Activated naive CD8-positive, alpha-beta T cell treated with anti-CD3 and anti-CD28 coated beads, Interleukin-2, amount 10 ng/mL, durations not matched to agents 7 days and 5 days (primary cell): ENCODE measurements around the gene MOSMO. TPM values are rescaled to one million over a fixed set of nuclear protein-coding genes. Genes with fewer than 3 reads are reported as not detected.
"Not testable (repeated sequence)": the region's sequence is repeated elsewhere in the genome, so short reads cannot be mapped to it uniquely, and the experiment has no call there.

Experiments
- ATAC-seq: fragments of 150-1000 bp; cut with Tn5 transposase; one replicate; pipeline ENCODE4 v1.10.0; 2021; ENCODE audit warnings: low read depth, moderate library complexity
- POLR2A ChIA-PET: fragments of 350-600 bp; sonication (Branson Sonifier 250); formaldehyde crosslinking; loops from one replicate; lab custom pipeline; 2021; ENCODE audit warnings: antibody characterized with exemption; lab: Charles Lee
- DNase-seq: peaks from one replicate; pipeline ENCODE4 v3.0.0; 2021
- H3K27ac Mint-ChIP-seq: one replicate; pipeline ENCODE4 v1.8.0; 2022; ENCODE audit warnings: mild to moderate bottlenecking, mixed read lengths
- H3K27me3 Mint-ChIP-seq: one replicate; pipeline ENCODE4 v1.8.0; 2022; ENCODE audit warnings: mild to moderate bottlenecking, moderate library complexity, mixed read lengths
- H3K36me3 Mint-ChIP-seq: one replicate; pipeline ENCODE4 v1.8.0; 2021; ENCODE audit warnings: mild to moderate bottlenecking, mixed read lengths
- H3K4me1 Mint-ChIP-seq: one replicate; pipeline ENCODE4 v1.8.0; 2021; ENCODE audit warnings: mixed read lengths
- H3K4me3 Mint-ChIP-seq: one replicate; pipeline ENCODE4 v1.8.0; 2022; ENCODE audit warnings: mild to moderate bottlenecking, moderate library complexity, mixed read lengths
- H3K9me3 Mint-ChIP-seq: one replicate; pipeline ENCODE4 v1.8.0; 2021; ENCODE audit warnings: mixed read lengths
- total RNA-seq, 2 experiments: library from RNA; stranded (reverse); gene quantifications; one replicate each; pipeline ENCODE4 v1.2.3, GENCODE V29; 2021

MOSMO gene
- total RNA-seq, 2 experiments from 2014 or later, result 11.6 to 14.7 TPM

DNA sequence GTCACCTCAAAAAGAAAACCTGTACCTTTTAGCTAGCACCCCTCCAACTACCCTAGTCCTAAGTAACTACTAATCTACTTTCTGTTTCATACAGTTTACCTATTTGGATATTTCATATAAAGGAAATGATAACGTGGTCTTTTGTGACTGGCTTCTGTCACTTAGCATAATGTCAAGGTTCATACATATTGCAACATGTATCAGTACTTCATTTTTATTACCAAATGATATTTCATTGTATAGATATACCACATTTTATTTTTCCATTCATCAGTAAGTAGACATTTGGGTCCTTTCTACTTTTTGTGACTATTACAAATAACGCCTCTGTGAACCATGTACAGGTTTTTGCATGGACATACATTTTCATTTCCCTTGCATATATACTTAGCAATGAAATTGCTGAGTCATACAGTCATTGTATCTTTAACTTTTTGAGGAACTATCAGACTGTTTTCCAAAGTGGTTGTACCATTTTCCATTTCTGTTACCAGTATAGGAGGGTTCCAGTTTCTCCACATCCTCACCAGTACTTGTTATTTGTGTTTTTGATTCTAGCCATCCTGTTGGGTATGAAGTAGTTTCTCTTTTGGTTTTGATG is 23.7 kb downstream of the MOSMO start:
- peaks cover 11% of the 10 kb centered on the region for H3K4me1 Mint-ChIP-seq
- DNase-seq (no peak), ATAC-seq (no peak)
- peaks cover 20% of the 10 kb centered on the region for H3K36me3 Mint-ChIP-seq
- H3K9me3 Mint-ChIP-seq, result peaks cover 5% of the 10 kb centered on the region
- POLR2A ChIA-PET, result no interaction called here
- H3K4me3 Mint-ChIP-seq, result no peak overlapping the region
- H3K27ac Mint-ChIP-seq, result no peak overlapping the region
- no peaks in the 10 kb centered on the region for H3K27me3 Mint-ChIP-seq

DNA sequence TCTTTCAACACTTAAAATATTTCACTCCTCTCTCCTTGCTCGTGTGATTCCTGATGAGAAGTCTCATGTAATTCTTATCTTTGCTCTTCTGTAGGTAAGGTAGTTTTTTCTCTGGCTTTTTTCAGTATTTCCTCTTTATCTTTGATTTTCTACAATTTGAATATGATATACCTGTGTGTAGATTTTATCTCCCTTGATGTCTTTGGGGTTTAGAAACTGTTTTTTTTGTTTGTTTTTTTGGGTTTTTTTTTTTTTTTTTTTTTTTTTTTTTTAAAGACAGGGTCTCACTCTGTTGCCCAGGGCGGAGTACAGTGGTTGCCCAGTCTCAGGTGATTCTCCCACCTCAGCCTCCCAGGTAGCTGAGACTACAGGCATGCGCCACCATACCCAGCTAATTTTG is 26.6 kb downstream of the MOSMO start:
- H3K9me3 Mint-ChIP-seq, result peaks cover 5% of the 10 kb centered on the region
- no peak overlapping the region for H3K27ac Mint-ChIP-seq
- ATAC-seq (no peak), DNase-seq (no peak)
- H3K36me3 Mint-ChIP-seq, result peaks cover 27% of the 10 kb centered on the region
- H3K4me1 Mint-ChIP-seq, result peaks cover 11% of the 10 kb centered on the region
- POLR2A ChIA-PET, result no interaction called here
- H3K4me3 Mint-ChIP-seq, result no peak overlapping the region
- no peaks in the 10 kb centered on the region for H3K27me3 Mint-ChIP-seq

DNA sequence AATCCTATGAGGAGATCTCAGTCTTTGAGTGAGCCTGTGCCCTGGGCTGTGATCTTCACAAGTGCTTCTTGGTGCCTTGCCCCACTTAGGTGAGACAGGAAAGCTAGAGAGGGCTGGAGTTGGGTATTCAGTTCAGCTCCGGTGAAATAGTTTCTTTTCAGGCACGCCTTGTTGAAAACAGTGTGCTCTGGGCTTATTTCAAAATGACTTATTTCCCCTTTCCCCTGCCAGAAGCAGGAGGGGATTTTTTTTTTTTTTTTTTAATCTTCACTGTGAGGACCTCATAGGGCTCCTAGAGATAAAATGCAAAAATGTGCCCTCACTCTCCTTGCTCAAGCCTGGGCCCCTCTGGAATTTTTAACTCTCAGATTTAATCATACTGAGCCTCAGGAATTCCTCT is 27.2 kb downstream of the MOSMO start:
- DNase-seq, result no peak
- no peak overlapping the region for H3K27ac Mint-ChIP-seq
- H3K4me3 Mint-ChIP-seq, result no peak overlapping the region
- POLR2A ChIA-PET, result no interaction called here
- H3K9me3 Mint-ChIP-seq, result peaks cover 5% of the 10 kb centered on the region
- no peaks in the 10 kb centered on the region for H3K27me3 Mint-ChIP-seq
- peaks cover 10% of the 10 kb centered on the region for H3K4me1 Mint-ChIP-seq
- peaks cover 25% of the 10 kb centered on the region for H3K36me3 Mint-ChIP-seq
- ATAC-seq, result no peak

DNA sequence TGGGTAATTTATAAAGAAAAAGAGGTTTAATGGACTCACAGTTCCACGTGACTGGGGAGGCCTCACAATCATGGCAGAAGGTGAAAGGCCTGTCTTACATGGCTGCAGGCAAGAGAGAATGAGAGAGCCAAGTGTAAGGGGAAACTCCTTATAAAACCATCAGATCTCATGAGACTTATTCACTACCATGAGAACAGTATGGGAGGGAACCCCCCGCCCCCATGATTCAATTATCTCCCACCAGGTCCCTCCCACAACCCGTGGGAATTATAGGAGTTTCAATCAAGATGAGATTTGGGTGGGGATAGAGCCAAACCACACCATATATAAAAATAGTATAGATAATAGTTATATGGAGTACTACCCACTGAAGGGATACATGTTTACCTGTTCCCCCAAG is 36.0 kb downstream of the MOSMO start:
- H3K4me1 Mint-ChIP-seq, H3K27me3 Mint-ChIP-seq, H3K27ac Mint-ChIP-seq, ATAC-seq, POLR2A ChIA-PET, H3K9me3 Mint-ChIP-seq, DNase-seq, H3K36me3 Mint-ChIP-seq, H3K4me3 Mint-ChIP-seq: not testable (repeated sequence)

DNA sequence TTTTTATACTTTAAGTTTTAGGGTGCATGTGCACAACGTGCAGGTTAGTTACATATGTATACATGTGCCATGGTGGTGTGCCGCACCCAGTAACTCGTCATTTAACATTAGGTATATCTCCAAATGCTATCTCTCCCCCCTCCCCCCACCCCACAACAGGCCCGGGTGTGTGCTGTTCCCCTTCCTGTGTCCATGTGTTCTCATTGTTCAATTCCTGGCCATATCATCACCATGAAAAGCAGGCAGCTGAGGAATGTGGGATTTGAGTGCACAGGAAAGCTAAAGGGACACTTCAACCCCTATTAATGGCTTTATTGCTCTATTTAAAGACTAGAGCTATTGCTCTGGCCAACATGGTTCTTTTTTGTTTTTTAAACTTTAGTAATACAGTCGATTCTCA is 38.0 kb downstream of the MOSMO start:
- H3K27ac Mint-ChIP-seq, POLR2A ChIA-PET, H3K27me3 Mint-ChIP-seq, H3K4me1 Mint-ChIP-seq, H3K4me3 Mint-ChIP-seq, ATAC-seq, DNase-seq, H3K36me3 Mint-ChIP-seq, H3K9me3 Mint-ChIP-seq: not testable (repeated sequence)

DNA sequence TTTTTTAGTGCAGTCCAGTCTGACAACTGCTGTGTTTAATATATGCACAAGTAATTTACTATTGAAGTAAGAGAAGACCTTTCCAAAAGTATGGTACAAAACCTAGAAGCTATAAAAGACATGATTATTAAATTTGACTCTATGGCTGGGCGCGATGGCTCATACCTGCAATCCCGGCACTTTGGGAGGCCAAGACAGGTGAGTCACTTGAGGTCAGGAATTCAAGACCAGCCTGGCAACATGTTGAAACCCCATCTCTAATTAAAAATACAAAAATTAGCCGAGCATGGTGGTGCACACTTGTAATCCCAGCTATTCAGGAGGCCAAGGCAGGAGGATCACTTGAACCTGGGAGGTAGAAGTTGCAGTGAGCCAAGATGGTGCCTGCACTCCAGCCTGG is 43.1 kb downstream of the MOSMO start:
- peaks cover 18% of the 10 kb centered on the region for H3K4me1 Mint-ChIP-seq
- H3K4me3 Mint-ChIP-seq, result no peak overlapping the region
- POLR2A ChIA-PET, result no interaction called here
- peaks cover 3% of the 10 kb centered on the region for H3K36me3 Mint-ChIP-seq
- ATAC-seq (no peak), DNase-seq (no peak)
- peaks cover 1% of the 10 kb centered on the region for H3K9me3 Mint-ChIP-seq
- H3K27ac Mint-ChIP-seq, result no peak overlapping the region
- no peaks in the 10 kb centered on the region for H3K27me3 Mint-ChIP-seq

DNA sequence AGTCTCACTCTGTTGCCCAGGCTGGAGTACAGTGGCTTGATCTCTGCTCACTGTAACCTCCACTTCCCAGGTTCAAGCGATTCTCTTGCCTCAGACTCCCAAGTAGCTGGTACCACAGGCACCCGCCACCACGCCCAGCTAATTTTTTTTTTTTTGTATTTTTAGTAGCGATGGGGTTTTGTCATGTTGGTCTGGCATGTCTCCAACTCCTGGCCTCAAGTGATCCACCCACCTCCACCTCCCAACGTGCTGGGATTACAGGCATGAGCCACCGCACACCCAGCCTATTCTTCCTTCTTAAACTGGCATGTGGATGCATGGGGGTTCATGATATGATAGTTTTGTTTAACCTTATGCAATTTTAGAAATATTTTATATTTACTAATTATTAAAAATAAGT is 45.1 kb downstream of the MOSMO start:
- Mint-ChIP-seq H3K9me3 (peaks cover 3% of the 10 kb centered on the region), H3K4me1 (peaks cover 18% of the 10 kb centered on the region), H3K36me3 (peaks cover 10% of the 10 kb centered on the region), H3K4me3 (no peak overlapping the region), H3K27me3 (no peaks in the 10 kb centered on the region), H3K27ac (no peak overlapping the region)
- POLR2A ChIA-PET, result no interaction called here
- DNase-seq (no peak), ATAC-seq (no peak)

DNA sequence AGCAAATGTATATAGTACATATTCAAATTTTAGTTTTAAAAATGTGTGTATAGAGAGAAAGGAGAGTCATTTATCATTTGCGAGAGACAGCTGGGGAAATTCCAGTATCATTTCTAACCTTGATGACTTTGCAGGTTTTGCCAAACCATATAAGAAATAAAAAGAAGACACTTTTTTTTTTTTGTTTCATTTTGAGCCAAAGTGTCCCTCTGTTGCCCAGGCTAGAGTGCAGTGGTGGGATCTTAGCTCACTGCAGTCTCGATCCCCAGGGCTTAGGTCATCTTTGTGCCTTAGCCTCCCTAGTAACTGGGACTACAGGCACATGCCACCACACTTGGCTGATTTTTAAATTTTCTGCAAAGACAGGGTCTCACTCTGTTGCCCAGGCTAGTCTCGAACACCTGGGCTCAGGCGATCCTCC is 46.0 kb downstream of the MOSMO start:
- H3K4me1 Mint-ChIP-seq, result peaks cover 18% of the 10 kb centered on the region
- DNase-seq, result no peak
- H3K27ac Mint-ChIP-seq, result no peak overlapping the region

DNA sequence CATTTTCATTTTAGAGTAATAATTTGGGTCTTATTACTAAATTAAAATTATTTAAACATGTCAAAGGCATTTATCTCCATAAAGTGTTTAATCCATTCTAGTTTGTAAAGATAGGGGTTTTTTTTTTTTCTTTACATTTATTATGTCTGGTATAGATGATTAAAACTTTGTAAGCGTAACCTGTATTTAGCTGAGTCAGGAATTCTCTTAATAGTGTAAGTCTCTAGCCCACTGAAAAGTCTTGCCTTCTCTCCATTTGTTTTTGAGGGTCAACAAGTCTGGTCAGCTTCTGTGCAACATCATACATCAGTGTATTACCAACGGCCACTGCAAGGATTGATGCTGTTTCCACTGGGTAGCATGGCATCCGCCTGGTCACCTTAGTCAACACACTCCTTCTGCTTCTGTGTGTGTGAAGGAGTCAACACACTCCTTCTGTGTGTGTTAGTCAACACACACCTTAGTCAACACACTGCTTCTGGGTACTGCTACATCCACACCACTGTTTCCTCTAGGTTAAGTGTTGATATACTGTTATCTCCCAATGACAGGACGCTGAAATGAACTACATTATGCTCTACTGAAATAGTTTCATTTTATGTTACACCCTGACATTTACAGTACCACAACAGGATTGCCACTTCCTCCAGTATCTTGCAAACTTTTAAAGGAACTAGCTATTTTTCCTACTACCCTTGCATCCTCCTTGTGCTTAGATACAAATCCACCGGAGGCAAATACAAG is 47.1 kb downstream of the MOSMO start:
- DNase-seq, result no peak
- H3K27ac Mint-ChIP-seq, result peak overlapping the region; percentile 76
- peak; percentile 89 for ATAC-seq
- POLR2A ChIA-PET, result interaction anchor here (0.6 kb wide), 1 partner anchor 55 kb away, joined by 3 read pairs; no protein-coding TSS in a partner anchor
- peak overlapping the region; percentile 62 for H3K4me3 Mint-ChIP-seq
- H3K27me3 Mint-ChIP-seq, result no peaks in the 10 kb centered on the region
- peaks cover 19% of the 10 kb centered on the region for H3K4me1 Mint-ChIP-seq
- H3K36me3 Mint-ChIP-seq, result peaks cover 17% of the 10 kb centered on the region
- H3K9me3 Mint-ChIP-seq, result peaks cover 7% of the 10 kb centered on the region

More for the DNA sequence above, 46.0 kb downstream of the MOSMO start:
- H3K4me3 Mint-ChIP-seq, result no peak overlapping the region
- H3K36me3 Mint-ChIP-seq, result peaks cover 14% of the 10 kb centered on the region
- POLR2A ChIA-PET, result no interaction called here
- no peak for ATAC-seq
- no peaks in the 10 kb centered on the region for H3K27me3 Mint-ChIP-seq
- H3K9me3 Mint-ChIP-seq, result peaks cover 7% of the 10 kb centered on the region

DNA sequence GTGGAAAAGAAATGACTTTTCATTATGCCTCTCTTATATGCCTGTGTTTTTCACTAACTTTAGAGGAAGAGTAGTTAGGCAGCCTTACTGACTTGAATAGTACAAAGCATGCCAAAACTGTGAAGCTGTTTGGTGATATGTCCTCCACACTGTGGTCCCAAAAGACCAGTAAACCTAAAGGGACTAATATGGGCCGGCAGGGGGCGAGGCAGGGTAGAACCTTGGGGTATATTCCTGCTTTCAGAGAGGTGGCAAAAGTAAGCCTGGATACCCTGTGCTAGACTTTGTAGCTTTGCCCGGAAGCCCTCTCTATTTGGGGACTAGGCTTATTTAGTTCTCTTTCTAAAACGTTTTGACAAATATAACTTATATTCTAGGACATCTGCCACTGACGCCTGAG is 48.0 kb downstream of the MOSMO start:
- Mint-ChIP-seq H3K9me3 (peaks cover 7% of the 10 kb centered on the region), H3K36me3 (peaks cover 17% of the 10 kb centered on the region), H3K27me3 (no peaks in the 10 kb centered on the region), H3K27ac (no peak overlapping the region), H3K4me3 (peak overlapping the region; percentile 62), H3K4me1 (peaks cover 19% of the 10 kb centered on the region)
- POLR2A ChIA-PET, result no interaction called here
- DNase-seq (no peak), ATAC-seq (no peak)

DNA sequence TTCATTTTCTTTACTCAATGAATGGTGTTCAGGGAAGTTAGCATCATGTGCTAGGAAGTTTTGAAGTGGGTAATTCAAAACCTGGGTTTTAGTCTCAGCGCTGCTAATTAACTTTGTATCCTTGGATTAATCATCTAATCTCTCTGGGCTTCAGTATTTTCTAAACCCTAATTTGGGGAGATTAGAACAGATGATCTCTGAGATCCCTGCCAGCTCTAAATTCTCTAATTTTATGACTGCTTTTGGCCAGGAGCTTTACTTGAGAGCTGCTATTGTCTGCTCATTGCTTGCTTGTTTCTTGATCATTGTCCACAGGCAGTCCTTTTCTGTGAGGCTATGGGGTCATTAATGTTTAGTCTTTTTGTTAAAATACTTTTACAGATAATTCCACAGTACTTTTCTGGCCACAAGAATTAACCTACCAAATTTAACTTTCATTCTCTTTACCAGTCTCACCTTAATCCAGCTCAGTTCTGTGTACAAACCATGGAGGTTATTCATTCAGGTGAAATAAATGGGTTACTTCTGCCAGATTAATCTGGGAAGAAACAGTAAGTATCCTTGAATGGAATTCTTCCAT is 56.1 kb downstream of the MOSMO start:
- peaks cover 4% of the 10 kb centered on the region for H3K9me3 Mint-ChIP-seq
- H3K4me1 Mint-ChIP-seq, result peaks cover 1% of the 10 kb centered on the region
- no peak for ATAC-seq
- no peak overlapping the region for H3K4me3 Mint-ChIP-seq
- H3K27me3 Mint-ChIP-seq, result no peaks in the 10 kb centered on the region
- H3K27ac Mint-ChIP-seq, result no peak overlapping the region
- POLR2A ChIA-PET, result no interaction called here
- no peak for DNase-seq
- H3K36me3 Mint-ChIP-seq, result peaks cover 13% of the 10 kb centered on the region

DNA sequence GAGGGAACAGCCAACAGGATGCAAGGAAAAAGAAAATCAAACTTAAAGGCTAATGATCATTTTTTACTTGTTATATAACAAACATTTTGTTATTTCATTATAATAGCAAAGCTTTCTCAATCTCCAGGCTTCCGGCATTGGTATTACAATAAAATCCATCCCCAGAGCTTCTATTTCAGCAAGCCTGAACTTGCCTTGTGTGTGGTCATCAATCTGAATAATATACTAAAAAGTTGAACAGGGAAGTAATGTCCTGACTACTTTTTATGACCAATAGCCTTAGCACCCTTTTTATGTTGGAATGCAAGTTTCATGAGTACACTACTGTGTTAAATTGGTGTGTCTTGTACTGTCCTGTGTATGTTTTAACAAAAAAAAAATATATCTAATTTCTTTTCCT is 57.3 kb downstream of the MOSMO start:
- no peak for DNase-seq
- POLR2A ChIA-PET, result no interaction called here
- no peaks in the 10 kb centered on the region for H3K27me3 Mint-ChIP-seq

DNA sequence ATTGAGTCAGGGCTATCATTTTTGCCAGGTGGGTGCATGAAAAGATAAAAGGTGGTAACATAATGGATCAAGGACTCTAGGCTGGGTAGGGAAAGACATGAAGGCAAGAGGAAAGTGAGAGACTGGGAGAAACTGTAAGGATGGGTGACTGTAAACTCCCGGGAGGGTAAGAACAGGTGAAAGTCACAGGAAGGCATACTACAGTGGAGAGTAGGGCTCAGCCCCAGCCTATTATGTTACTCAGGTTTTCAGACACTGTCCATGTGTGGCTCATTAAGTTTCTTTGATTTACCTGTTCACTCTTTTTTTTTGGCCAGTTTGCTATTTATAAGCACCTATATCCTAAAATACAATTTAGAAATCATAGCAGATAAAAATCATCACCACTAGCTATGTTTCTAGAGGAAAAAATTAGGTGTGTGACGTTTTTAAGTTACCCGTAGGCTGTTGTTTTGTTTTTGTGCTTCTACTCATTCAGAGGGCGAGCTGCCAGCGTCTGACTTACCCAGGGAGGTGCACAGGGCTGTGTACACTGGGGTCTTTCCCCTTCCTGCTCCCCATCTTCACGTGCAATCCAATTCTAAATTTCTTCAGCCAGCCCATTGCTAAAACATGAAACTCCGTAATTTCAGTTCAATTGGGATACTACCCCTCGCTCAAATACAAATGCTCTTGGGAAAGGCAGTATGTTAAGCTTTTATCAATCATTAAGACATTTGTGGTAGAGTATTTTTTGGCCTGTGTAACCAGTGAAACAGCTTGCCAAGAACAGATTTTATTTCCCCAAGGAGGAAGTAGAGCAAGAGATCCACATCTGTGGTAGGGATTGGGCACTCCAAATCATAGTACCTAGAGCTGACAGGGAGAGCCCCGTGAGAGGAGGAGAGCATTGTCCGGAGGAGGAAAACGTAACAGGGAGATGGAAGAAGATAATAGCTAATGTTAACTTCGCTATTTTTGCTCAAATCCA is 62.7 kb downstream of the MOSMO start:
- no peaks in the 10 kb centered on the region for H3K27me3 Mint-ChIP-seq
- H3K4me1 Mint-ChIP-seq, result no peaks in the 10 kb centered on the region
- no peak overlapping the region for H3K27ac Mint-ChIP-seq
- H3K9me3 Mint-ChIP-seq, result peaks cover 4% of the 10 kb centered on the region
- peaks cover 9% of the 10 kb centered on the region for H3K36me3 Mint-ChIP-seq
- no peak overlapping the region for H3K4me3 Mint-ChIP-seq
- DNase-seq (no peak), ATAC-seq (no peak)
- POLR2A ChIA-PET, result interaction anchor here (0.6 kb wide), 1 partner anchor 229 kb away, joined by 6 read pairs; no protein-coding TSS in a partner anchor

More for the DNA sequence above, 57.3 kb downstream of the MOSMO start:
- no peak for ATAC-seq
- Mint-ChIP-seq H3K27ac (no peak overlapping the region), H3K36me3 (peaks cover 11% of the 10 kb centered on the region), H3K9me3 (peaks cover 4% of the 10 kb centered on the region), H3K4me3 (no peak overlapping the region), H3K4me1 (no peaks in the 10 kb centered on the region)
